Astrocyte (in vitro differentiated cells and primary cell): ENCODE data around the gene ZNG1A.

ENCODE experiments used
- EZH2 ChIP-seq: IDR thresholded peaks from 2 replicates; pipeline ENCODE4 v1.6.1; 2012; ENCODE audit warnings: mild to moderate bottlenecking, low read length, inconsistent platforms; ENCODE audit not compliant: insufficient read depth
- TF ChIP-seq, protein P1 (sequence below): IDR thresholded peaks from 2 replicates; pipeline ENCODE4 v1.5.1; 2011; ENCODE audit warnings: low read depth, mild to moderate bottlenecking, inconsistent platforms, low read length, moderate library complexity; ENCODE audit not compliant: insufficient read depth

DNA sequence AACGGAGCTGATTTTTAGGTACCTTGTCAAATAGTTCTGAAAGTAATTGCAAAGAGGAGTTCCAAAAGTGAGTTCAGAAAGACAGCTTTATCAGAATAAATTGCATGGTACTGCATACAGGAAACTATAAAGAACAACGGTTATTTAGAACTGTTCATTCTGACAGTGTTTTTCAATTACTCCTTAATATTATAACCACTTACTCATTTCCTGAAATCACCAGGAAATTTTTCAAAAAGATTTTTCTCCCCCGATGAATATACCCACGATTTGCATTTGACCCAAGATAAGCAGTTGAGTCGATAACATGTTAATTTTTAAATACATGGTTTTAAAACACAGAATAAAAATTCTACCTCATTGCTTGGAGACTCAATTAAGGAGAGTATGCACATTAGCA is 45.2 kb upstream of the ZNG1A start:
- TF ChIP-seq, protein P1, sequence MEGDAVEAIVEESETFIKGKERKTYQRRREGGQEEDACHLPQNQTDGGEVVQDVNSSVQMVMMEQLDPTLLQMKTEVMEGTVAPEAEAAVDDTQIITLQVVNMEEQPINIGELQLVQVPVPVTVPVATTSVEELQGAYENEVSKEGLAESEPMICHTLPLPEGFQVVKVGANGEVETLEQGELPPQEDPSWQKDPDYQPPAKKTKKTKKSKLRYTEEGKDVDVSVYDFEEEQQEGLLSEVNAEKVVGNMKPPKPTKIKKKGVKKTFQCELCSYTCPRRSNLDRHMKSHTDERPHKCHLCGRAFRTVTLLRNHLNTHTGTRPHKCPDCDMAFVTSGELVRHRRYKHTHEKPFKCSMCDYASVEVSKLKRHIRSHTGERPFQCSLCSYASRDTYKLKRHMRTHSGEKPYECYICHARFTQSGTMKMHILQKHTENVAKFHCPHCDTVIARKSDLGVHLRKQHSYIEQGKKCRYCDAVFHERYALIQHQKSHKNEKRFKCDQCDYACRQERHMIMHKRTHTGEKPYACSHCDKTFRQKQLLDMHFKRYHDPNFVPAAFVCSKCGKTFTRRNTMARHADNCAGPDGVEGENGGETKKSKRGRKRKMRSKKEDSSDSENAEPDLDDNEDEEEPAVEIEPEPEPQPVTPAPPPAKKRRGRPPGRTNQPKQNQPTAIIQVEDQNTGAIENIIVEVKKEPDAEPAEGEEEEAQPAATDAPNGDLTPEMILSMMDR, result no peak
- TF ChIP-seq EZH2, result no peak
